ENCODE results near the gene MBNL2. TPM values are rescaled to one million over a fixed set of nuclear protein-coding genes. Genes with fewer than 3 reads are reported as not detected.

MBNL2 gene
- total and polyA plus RNA-seq, 2 experiments from 2014 or later: 27.4 to 97.9 TPM

- Histone ChIP-seq H3K27me3 (no peaks in the 10 kb centered on the region), H3K79me2 (peaks cover 98% of the 10 kb centered on the region), H4K20me1 (ENCODE audit: insufficient read depth, poor library complexity, severe bottlenecking) (peaks cover 44% of the 10 kb centered on the region), H3K4me1 (ENCODE audit: insufficient read depth) (peaks cover 7% of the 10 kb centered on the region), H3K9me2 (replicated peaks; ENCODE audit: insufficient read depth) (no peaks in the 10 kb centered on the region), H3K9me3 (ENCODE audit: low read depth) (no peaks in the 10 kb centered on the region), H3K27ac (no peak overlapping the region), H3K4me3 (no peak overlapping the region), H3K36me3 (replicated peaks; ENCODE audit: insufficient read depth, low read depth) (no peaks in the 10 kb centered on the region), H3K4me2 (no peak overlapping the region), H2AFZ (no peak overlapping the region)
- TF ChIP-seq EZH2 (IDR thresholded peaks at IDR 0.05; ENCODE audit: borderline replicate concordance) (no peak), CTCF (IDR thresholded peaks at IDR 0.05; ENCODE audit: poor library complexity) (no peak), EZH2phosphoT487 (IDR thresholded peaks at IDR 0.05; ENCODE audit: low read depth, severe bottlenecking, unreplicated experiment) (no peak)
- DNase-seq (ENCODE audit: low spot score): no peak
- 94% methylated on average over 6 of the region's 6 CpGs for WGBS (ENCODE audit: low lambda C conversion rate, missing lambda C conversion rate)
Observed at GRCh38 chr13:97285221-97285955, 63.3 kb downstream of the MBNL2 start.

- H3K79me2 ChIP-seq: peaks cover 97% of the 10 kb centered on the region
- peaks cover 39% of the 10 kb centered on the region for H4K20me1 ChIP-seq (ENCODE audit: insufficient read depth, poor library complexity, severe bottlenecking)
- H3K4me1 ChIP-seq (ENCODE audit: insufficient read depth): no peaks in the 10 kb centered on the region
- no peaks in the 10 kb centered on the region for H3K9me2 ChIP-seq (replicated peaks; ENCODE audit: insufficient read depth)
- H3K27ac ChIP-seq: no peak overlapping the region
- H3K36me3 ChIP-seq (replicated peaks; ENCODE audit: insufficient read depth, low read depth): no peaks in the 10 kb centered on the region
- DNase-seq (ENCODE audit: low spot score): no peak
- WGBS (ENCODE audit: low lambda C conversion rate, missing lambda C conversion rate): 95% methylated on average over 9 of the region's 9 CpGs
- no peak overlapping the region for H3K4me2 ChIP-seq
- H3K4me3 ChIP-seq: no peak overlapping the region
- H3K9me3 ChIP-seq (ENCODE audit: low read depth): no peaks in the 10 kb centered on the region
- H3K27me3 ChIP-seq: no peaks in the 10 kb centered on the region
- TF ChIP-seq EZH2 (IDR thresholded peaks at IDR 0.05; ENCODE audit: borderline replicate concordance): no peak
- no peak for TF ChIP-seq CTCF (IDR thresholded peaks at IDR 0.05; ENCODE audit: poor library complexity)
- TF ChIP-seq EZH2phosphoT487 (IDR thresholded peaks at IDR 0.05; ENCODE audit: low read depth, severe bottlenecking, unreplicated experiment): no peak
- H2AFZ ChIP-seq: no peak overlapping the region
Observed at GRCh38 chr13:97286317-97287046, 64.3 kb downstream of the MBNL2 start.

- TF ChIP-seq EZH2phosphoT487 (IDR thresholded peaks at IDR 0.05; ENCODE audit: low read depth, severe bottlenecking, unreplicated experiment): no peak
- TF ChIP-seq CTCF (IDR thresholded peaks at IDR 0.05; ENCODE audit: poor library complexity): no peak
- no peak for TF ChIP-seq EZH2 (IDR thresholded peaks at IDR 0.05; ENCODE audit: borderline replicate concordance)
- WGBS (ENCODE audit: low lambda C conversion rate, missing lambda C conversion rate): 86% methylated on average over 5 of the region's 5 CpGs
- no peaks in the 10 kb centered on the region for H3K4me1 ChIP-seq (ENCODE audit: insufficient read depth)
- H3K4me3 ChIP-seq: no peak overlapping the region
- no peaks in the 10 kb centered on the region for H3K9me3 ChIP-seq (ENCODE audit: low read depth)
- H3K36me3 ChIP-seq (replicated peaks; ENCODE audit: insufficient read depth, low read depth): no peaks in the 10 kb centered on the region
- H3K9me2 ChIP-seq (replicated peaks; ENCODE audit: insufficient read depth): no peaks in the 10 kb centered on the region
- H2AFZ ChIP-seq: no peak overlapping the region
- no peak for DNase-seq (ENCODE audit: low spot score)
- no peaks in the 10 kb centered on the region for H3K27me3 ChIP-seq
- H3K4me2 ChIP-seq: no peak overlapping the region
- H4K20me1 ChIP-seq (ENCODE audit: insufficient read depth, poor library complexity, severe bottlenecking): peaks cover 34% of the 10 kb centered on the region
- H3K27ac ChIP-seq: no peak overlapping the region
- peaks cover 92% of the 10 kb centered on the region for H3K79me2 ChIP-seq
Observed at GRCh38 chr13:97287047-97287383, 64.9 kb downstream of the MBNL2 start.
